ENCODE results near the gene RERE.

DNA sequence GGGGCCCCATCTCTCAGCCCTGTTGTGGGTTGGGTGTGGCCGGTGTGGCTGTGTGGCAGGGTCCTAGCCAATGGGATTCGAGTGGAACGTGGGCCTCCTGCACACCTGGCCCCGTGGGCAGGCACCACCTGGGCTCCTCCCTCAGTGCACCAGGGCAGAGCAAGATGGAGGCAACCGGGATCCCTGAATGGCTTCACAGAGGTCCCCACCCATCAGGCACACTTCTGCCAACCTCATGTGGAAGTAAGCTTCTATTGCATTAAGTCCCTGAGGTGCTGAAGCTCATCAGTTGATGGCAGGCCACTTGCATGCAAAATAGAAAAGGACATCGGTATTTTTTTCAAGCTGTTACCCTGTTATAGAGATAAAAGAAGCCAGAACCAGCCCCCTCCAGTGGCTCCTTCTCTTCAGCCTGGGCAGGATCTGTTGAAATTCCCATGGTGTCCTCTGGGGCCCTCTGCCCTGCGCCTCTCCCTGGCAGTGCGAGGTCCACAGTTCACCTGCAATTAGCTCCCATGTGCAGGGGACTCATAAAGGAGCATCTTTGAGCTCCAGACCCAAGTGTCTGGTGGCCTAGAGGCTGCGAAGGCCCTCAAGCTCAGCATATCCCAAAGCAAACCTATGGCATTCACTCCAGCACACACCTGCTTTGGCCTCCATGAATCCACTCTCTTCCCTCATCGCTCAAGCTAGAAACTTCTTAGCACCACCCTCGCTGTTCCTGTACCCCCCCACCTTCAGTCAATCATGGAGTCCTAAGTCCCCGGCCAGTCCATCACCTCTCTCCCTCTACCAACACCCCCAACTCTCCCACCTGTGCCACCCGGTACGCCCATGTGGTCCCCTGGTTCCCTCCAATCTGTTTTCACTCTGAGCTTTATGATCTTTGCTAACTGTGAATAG, 501.6 kb downstream of the RERE start:
- TF ChIP-seq CTCF (IDR thresholded peaks at IDR 0.05) (peak; percentile 31; the same call in 1 of the 2 replicates), RCOR1 (IDR thresholded peaks at IDR 0.05; ENCODE audit: low read length) (no peak), EP300 (IDR thresholded peaks at IDR 0.05; ENCODE audit: borderline replicate concordance in 1 of 2, low read depth in 1 of 2, low read length in 1 of 2) (no peak), JUND (IDR thresholded peaks at IDR 0.05) (no peak), POLR2AphosphoS5 (IDR thresholded peaks at IDR 0.05; ENCODE audit: low read depth, low read length) (no peak), EZH2phosphoT487 (IDR thresholded peaks at IDR 0.05; ENCODE audit: borderline replicate concordance, low read depth) (no peak), CHD2 (IDR thresholded peaks at IDR 0.05; ENCODE audit: low read length, partially characterized antibody) (no peak), USF2 (IDR thresholded peaks at IDR 0.05; ENCODE audit: borderline replicate concordance, low read depth, low read length) (no peak), FOXJ3 (CRISPR knock-in tag; IDR thresholded peaks at IDR 0.05) (no peak), YY1 (IDR thresholded peaks at IDR 0.05; ENCODE audit: low read depth) (no peak)
- TF ChIP-seq, protein P1, sequence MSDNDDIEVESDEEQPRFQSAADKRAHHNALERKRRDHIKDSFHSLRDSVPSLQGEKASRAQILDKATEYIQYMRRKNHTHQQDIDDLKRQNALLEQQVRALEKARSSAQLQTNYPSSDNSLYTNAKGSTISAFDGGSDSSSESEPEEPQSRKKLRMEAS (IDR thresholded peaks at IDR 0.05; ENCODE audit: low read depth): no peak

Measured in SK-N-SH (cell line).